HG02588 (cell line): ENCODE results near the gene UPK1B.
A peak's percentile ranks its signal among the peaks of the same experiment; 100 is the strongest.
"Not testable (repeated sequence)": the region's sequence is repeated elsewhere in the genome, so short reads cannot be mapped to it uniquely, and the experiment has no call there.

ENCODE experiments used
- ATAC-seq: cut with Tn5 transposase; IDR thresholded peaks from one replicate; pipeline ENCODE4 v1.9.1; 2021; ENCODE audit warnings: mild to moderate bottlenecking, moderate library complexity; ENCODE audit not compliant: unreplicated experiment

Gene UPK1B

DNA sequence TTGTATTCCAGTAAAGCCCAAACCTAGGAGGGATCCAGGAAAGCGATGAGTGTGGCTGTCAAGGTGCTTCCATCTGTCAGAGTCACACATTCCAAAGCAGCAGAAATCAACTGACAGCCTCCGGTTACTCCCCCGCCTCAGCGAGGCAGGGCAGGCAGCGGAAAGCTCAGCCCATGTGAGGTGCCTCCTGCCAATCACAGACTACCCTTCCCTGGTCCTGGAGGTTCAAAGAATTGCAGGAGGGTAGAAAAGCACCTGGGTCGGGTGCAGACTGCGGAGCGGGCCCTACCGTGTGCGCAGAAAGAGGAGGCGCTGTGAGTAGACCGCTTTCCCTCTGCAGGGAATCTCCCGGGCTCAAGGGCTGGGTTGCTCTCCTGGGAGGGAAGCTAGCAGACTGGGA is at the start of gene UPK1B:
Gene UPK1B (plus strand): TSS at position 274 of the 400 bp plus-strand sequence. CDS start 13,144 bp downstream, outside the sequence.
- no peak for ATAC-seq

DNA sequence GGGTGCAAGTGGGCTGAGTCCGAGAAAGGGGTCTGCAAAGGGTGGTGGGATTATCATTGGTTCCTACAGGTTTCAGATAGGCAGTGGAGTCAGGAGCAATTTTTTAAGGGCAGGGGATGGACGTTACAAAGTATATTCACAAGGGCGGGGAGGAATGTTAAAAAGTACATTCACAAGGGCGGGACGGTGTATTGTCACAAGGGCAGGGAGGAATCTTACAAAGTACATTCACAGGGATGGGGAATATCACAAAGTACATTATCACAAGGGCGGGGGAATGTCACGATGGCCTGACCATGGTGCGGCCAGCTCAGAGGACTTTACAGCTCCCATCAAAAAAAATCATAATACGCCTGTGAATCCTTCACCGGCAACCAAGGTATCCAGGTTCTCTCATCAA is 48.1 kb upstream of the UPK1B start:
- no peak for ATAC-seq

DNA sequence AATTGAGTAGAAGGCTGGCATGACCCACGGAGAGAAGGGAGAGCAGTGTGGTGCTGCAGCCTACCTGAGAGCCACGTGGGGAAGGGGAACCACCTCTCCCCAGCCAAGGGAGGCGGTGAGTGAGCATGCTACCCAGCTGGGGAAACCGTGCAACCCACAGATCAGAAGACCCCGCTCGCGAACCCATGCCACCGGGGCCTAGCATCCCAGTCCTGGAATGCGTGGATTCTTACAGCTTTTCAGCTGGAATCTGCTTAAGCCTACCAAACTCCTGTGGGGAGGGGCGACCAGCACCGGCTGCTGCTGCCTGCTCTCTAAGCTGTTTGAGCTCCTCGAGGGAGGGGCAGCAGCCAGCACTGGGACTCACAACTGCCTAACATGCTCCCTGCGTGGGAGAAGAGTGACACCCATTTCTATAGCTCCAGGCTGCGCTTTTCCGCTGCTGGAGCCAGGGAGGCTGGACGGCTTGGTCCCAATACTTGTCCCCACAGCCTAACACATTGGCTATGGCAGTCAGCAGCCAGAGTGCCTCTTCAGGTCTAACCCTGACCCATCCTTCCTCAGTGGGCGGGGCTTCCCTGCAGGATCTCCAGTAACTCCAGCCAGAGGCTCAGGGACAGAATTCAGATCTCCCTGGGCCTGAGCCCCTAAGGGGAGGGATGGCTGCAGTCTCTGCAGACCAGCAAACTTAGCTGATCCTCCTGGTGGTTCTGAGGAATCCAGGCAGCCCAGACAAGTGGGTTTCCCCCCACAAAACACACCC is 47.5 kb upstream of the UPK1B start:
- ATAC-seq: no peak

DNA sequence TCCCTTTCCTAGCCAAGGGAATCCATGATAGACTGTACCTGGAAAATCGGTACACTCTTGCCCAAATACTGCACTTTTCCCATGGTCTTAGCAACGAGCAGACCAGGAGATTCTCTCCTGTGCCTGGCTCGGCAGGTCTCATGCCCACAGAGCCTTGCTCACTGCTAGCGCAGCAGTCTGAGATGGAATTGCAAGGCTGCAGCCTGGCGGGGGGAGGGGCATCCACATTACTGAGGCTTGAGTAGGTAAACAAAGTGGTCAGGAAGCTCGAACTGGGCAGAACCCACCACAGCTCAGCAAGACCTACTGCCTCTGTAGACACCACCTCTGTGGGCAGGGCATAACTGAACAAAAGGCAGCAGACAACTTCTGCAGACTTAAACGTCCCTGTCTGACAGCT is 43.1 kb upstream of the UPK1B start:
- not testable (repeated sequence) for ATAC-seq

DNA sequence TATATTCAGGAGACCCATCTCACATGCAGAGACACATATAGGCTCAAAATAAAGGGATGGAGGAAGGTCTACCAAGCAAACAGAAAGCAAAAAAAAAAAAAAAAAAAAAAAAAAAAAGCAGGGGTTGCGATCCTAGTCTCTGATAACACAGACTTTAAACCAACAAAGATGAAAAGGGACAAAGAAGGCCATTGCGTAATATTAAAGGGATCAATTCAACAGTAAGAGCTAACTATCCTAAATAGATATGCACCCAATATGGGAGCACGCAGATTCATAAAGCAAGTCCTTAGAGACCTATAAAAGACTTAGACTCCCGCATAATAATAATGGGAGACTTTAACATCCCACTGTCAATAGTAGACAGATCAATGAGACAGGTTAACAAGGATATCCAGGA is 41.1 kb upstream of the UPK1B start:
- not testable (repeated sequence) for ATAC-seq

DNA sequence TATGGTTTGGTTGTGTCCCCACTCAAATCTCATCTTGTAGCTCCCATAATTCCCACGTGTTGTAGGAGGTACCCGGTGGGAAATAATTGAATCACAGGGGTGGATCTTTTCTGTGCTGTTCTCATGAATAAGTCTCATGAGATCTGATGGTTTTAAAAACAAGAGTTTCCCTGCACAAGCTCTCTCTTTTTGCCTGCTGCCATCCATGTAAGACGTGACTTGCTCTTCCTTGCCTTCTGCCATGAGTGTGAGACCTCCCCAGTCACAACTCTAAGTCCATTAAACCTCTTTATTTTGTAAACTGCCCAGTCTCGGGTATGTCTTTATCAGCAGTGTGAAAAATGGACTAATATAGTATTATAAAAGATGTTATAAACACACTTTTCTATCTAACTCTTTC is 34.0 kb upstream of the UPK1B start:
- ATAC-seq: not testable (repeated sequence)

DNA sequence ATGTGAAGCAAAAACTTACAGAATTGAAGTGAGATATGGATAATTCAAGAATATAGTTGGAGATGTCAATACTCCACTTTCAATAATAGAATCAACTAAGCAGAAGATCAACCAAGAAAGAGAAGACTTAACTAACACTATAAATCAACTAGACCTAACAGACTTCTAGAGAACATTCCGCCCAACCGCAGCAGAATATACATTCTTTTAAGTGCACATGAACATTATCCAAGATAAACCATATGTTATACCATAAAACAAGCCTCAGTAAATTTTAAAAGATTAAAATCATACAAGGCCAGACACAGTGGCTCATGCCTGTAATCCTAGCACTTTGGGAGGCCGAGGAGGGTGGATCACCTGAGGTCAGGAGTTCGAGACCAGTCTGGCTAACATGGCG is 32.9 kb upstream of the UPK1B start:
- no peak for ATAC-seq

DNA sequence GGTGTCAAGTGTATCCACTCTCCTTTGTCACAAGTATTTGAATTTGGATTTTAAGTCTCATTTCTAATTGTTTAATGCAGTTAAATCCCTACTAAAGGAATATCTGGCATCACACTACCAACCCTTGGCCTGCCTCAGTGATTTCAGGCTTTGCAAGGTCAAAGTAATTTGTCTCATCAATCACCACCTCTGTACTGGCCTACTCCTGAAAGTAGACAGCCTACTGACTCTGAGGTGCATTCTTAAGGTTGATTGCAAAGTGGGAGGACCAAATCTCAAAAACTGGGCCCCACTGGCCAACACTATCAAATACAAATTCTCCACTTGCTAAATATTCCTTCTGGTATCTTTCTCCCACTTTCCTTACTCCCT is 28.3 kb upstream of the UPK1B start:
- peak; percentile 27 for ATAC-seq

DNA sequence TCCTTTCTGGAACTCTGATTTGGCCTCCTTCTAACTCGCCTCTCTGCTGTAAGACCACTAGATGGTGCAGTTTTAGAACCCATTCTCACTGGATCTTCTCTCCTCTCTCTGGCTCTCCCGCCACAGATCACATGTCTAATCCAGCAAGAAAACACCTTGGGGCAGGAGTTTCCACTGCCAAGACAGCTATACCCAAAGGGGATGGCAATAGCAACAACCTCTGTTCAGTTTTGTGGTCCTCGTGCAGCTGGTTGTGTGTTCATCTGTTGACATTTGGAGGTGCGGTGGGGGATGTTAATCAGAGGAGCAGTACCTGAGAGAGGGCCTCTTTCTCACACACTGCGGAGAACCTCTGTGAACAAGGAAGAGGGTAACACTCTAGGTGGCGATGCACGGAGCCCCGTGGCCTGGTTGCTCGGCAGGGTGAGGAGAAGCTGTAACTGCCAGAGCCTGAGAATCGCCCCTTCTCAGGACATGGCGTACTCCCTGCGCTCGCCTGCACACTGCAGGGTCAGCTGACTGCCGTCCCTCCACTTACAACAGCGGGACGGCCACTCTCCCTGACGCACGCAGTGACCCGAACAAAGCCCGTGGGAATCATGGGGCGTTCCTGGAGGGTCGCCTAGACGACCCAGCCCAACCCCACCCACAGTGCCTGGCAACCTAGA is 27.8 kb upstream of the UPK1B start, which contains the start of gene TEX55:
Gene TEX55 (plus strand): TSS at position 666 of the 668 bp plus-strand sequence. CDS start 25 bp downstream, outside the sequence.
- ATAC-seq: peak; percentile 55

DNA sequence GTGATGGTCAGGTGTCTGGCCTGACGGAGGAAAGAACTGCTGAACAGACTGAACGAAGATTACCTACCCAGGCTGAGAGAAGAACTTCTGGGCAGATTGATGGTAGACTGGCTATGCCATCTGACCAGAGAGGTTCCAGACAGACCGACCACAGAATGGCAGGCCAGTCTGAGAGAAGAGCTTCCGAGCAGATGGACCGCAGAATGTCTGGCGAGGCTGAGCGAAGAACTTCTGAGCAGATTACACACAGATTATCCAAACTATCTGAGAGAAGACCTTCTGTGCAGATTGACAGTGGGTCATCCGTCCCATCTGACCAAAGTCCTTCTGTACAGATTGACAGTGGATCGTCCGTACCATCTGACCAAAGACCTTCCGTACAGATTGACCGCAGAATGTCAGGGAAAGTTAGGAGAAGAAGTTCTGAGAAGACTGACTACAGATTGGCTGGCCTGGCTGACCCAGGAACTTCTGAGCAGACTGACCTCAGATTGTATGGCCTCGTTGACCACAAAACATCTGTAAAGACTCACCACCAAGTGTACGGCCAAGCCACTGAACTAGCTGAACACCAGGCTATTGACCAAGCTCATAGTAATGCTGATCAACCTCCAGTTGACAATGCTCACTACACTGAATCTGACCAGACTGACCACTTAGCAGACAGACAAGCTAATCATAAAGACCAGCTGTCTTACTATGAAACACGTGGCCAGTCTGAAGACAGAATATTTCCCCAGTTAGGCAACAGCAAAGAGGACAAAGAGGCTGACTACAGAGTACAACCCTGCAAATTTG is 26.6 kb upstream of the UPK1B start:
- no peak for ATAC-seq

DNA sequence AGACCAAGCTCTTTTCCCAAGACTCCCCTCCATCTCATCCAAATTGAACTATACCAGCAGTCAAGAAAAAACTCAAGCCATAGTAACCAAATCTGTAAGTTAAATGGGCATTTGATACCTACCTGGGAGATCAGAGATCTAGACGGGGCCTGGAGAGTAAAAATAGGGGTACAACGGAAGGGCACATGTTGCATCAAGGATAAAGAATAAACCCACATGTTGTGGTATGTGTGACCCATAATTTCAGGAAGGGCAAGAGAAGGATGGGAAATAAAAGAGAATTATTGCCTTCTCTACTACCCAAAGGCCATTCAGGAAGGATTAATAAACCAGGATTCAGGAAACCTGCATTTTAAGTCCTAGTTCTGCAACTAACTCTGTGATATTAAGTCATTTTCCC is 25.9 kb upstream of the UPK1B start:
- no peak for ATAC-seq

DNA sequence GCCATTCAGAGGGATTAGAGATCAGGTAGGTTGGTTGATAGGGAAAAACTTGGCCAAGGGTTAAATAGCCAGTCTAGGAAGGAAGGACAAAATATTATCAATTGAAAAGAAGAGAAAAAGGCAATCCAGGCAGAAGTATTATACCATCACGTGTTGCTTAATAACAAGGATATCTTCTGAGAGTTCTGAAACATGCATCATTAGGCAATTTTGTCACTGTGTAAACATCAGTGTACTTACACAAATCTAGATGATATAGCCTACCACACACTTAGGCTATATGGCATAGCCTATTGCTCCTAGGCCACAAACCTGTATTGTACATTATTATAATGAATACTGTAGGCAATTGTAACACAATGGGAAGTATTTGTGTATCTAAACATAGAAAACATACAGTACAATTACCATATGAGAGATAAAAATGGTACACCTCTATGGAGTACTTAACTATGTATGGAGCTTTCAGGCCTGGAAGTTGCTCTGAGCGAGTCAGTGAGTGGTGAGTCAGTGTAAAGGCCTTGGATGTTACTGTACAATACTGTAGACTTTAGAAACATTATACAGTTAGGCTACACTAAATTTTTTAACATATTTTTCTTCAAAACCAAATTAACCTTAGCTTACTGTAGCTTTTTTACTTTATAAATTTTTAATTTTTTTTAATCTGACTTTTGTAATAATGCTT is 24.8 kb upstream of the UPK1B start:
- no peak for ATAC-seq

DNA sequence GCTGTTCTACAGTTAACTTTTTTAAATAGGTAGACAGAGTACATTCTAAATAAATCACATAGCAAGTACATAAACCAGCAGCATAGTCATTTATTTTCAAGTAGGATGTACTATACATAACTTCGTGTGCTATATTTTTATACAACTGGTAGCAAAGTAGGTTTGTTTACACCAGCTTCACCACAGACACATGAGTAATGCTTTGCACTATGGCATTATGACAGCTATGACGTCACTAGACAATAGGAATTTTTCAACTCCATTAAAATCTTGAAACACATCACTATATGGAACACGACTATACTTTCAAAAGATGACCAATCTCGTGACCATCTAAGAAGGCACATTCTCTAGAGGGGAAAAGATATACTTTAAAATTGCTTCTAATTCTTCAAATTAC is 23.9 kb upstream of the UPK1B start:
- no peak for ATAC-seq

DNA sequence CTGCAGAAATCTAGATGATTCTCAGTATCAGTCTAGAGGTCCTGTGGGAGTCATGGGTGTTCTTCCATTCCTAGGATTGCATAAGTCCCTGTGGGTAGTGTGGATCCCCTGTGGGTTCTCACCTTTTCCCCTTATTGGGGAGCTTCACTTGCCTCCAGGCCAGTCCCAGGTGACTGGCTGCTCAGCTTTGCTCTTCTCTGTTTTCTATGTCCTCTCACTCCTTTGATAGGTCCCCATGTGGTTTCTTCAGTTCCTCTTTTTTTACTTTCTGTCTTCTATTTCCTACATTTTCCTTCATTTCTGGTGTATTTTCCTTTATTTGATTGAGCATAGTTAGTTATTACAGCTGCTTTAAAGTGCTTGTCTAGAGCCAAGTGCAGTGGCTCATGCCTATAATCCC is 16.5 kb upstream of the UPK1B start:
- no peak for ATAC-seq

DNA sequence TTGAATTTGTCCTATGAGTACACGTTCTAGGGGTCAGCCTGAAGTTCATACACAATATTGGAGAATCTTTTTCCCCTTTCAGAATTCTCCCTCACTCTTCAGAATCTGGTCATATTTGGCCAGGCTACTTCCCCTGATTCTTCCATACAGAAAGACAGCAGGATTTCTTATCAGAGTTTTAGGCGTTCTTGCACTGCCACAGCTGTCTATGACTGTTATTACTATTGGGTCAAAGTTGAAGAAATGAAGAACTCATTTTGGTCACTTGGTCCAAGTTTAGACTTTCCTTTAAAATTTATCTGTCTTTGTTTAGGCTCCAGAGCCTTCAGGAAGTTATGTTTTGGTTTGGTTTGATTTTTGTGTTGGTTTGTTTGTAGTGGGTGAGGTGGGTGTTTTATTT is 15.4 kb upstream of the UPK1B start:
- no peak for ATAC-seq

DNA sequence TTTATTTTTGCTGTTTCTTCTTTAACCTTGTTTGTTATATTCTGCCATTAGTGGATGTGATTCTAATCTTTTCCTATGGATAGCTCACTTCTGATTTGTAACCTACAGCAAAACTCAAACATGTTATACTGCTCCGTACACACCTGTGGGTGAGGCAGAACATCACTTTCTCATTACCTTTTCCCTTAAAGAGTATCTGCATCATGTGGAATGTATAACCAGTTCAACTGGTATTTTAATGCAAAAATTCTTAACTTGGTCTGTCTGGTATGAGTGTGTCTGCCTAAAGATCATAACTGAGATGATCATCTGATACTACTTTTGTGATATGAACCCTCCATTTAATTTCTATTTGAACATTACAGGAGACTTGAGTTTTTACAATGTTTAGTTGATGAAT is 13.0 kb upstream of the UPK1B start:
- ATAC-seq: no peak

DNA sequence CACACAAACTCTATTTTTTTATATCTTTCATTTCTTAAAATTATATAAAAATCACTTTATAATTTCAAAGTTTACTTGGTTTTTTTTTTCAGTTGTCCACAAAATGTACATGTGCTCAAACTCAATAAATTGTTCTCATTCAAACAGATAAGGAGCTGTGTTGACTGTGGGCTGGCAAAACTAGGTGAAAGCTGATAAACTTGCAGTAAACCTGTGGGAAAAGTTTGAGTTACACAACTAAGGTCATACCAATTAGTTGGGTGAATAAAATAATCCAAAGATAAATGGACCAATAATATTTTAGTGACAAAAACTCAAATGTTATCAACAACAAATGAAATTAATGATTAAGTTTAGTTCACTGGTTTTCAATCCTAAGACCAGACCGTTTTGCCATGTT is 12.6 kb upstream of the UPK1B start:
- ATAC-seq: no peak

DNA sequence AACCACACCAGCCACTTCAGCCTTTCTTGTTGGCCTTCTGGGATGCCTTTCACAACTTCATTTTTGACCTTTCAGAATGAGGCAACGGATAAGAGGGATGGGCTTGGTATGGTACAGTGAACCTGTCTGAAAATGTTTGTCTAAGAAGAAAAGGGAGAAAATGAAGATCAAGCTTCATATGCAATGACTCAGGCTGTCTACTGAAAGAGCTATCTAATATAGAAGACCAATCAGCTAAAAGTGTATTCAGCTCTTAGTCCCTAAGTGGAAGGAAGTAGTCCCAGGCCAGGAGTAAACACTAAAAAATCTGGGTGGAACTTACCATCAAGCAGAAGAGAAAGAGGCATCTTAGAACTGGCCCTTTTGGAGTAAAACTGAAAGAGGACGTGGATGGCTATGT is 12.2 kb upstream of the UPK1B start:
- no peak for ATAC-seq

DNA sequence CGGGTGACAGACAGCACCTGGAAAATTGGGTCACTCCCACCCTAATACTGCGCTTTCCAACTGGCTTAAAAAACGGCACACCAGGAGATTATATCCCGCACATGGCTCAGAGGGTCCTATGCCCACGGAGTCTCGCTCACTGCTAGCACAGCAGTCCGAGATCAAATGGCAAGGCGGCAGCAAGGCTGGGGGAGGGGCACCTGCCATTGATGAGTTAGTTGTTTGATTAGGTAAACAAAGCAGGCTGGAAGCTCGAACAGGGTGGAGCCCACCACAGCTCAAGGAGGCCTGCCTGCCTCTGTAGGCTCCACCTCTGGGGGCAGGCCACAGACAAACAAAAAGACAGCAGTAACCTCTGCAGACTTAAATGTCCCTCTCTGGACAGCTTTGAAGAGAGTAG is 8.7 kb upstream of the UPK1B start:
- not testable (repeated sequence) for ATAC-seq

DNA sequence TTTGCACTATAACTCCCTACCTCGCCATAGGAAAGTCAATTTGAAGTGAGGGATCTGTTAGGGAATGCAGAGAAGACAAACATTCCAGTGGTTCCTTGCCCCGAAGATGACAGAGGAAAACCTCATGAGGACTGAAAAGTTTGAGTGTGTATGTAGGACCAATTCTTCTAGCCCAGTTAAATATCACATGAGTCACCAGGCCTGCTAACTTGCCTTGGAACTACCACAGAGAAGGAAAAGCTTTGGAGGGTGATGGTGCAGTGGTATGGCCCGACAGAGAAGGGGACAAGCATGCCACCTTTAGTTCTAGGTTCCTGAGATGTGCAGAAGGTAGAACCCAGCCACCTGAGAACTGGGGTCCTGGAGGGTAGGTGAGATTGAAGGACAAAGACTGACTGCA is 2.6 kb upstream of the UPK1B start:
- ATAC-seq: no peak
